GM19438 (cell line): Measurements from ENCODE around the gene ELK3.

Source experiments
- ATAC-seq: cut with Tn5 transposase; IDR thresholded peaks from one replicate; pipeline ENCODE4 v1.9.1; 2021; ENCODE audit warnings: low read depth; ENCODE audit not compliant: unreplicated experiment

Gene ELK3

GRCh38 chr12:96186607-96187301 is 7.4 kb upstream of the ELK3 start:
- ATAC-seq = no peak

GRCh38 chr12:96187956-96188355 is 6.2 kb upstream of the ELK3 start:
- ATAC-seq = no peak

- no peak for ATAC-seq
Measured at GRCh38 chr12:96189781-96190180, 4.4 kb upstream of the ELK3 start.

- no peak for ATAC-seq
Measured at GRCh38 chr12:96190413-96191108, 3.6 kb upstream of the ELK3 start.

GRCh38 chr12:96192926-96193573 is 1.1 kb upstream of the ELK3 start:
- no peak for ATAC-seq

GRCh38 chr12:96194576-96194889 is 358 bp downstream of the ELK3 start:
- ATAC-seq = peak; percentile 7

- ATAC-seq = peak; percentile 83
Measured at GRCh38 chr12:96194971-96195844, 1.0 kb downstream of the ELK3 start.

GRCh38 chr12:96195845-96196451 is 1.8 kb downstream of the ELK3 start:
- ATAC-seq = no peak

- ATAC-seq = no peak
Measured at GRCh38 chr12:96196781-96197180, 2.6 kb downstream of the ELK3 start.

- no peak for ATAC-seq
Measured at GRCh38 chr12:96197503-96198272, 3.5 kb downstream of the ELK3 start.

- ATAC-seq = no peak
Measured at GRCh38 chr12:96198965-96199364, 4.8 kb downstream of the ELK3 start.

GRCh38 chr12:96199464-96199863 is 5.3 kb downstream of the ELK3 start:
- ATAC-seq = no peak

GRCh38 chr12:96201272-96202227 is 7.4 kb downstream of the ELK3 start:
- no peak for ATAC-seq

GRCh38 chr12:96204381-96204780 is 10.2 kb downstream of the ELK3 start:
- ATAC-seq = no peak

- no peak for ATAC-seq
Measured at GRCh38 chr12:96205908-96206307, 11.7 kb downstream of the ELK3 start.

GRCh38 chr12:96206936-96207662 is 12.9 kb downstream of the ELK3 start:
- no peak for ATAC-seq

GRCh38 chr12:96208346-96208745 is 14.2 kb downstream of the ELK3 start:
- ATAC-seq = no peak
